HUDEP-2 (cell line): ENCODE results near the gene GSK3B.

ENCODE experiments used
- DNase-seq, 76 experiments: peaks; one replicate each; lab custom pipeline; 2025; ENCODE audit not compliant: unreplicated experiment in 76 of 76; lab: John Stamatoyannopoulos, UW

Gene GSK3B

GRCh38 chr3:119950666-119951325, 143.5 kb downstream of the GSK3B start:
- no peak for DNase-seq

- DNase-seq: peak in 46 of 76 experiments; percentile 0 to 77 (median 21)
Measured at GRCh38 chr3:119945291-119945690, 149.0 kb downstream of the GSK3B start.

GRCh38 chr3:119944091-119944490, 150.2 kb downstream of the GSK3B start:
- no peak for DNase-seq

- no peak for DNase-seq
Measured at GRCh38 chr3:119939077-119939476, 155.2 kb downstream of the GSK3B start.

GRCh38 chr3:119937229-119937628, 157.0 kb downstream of the GSK3B start:
- DNase-seq: peak in 19 of 76 experiments; percentile 0 to 39 (median 8)

- DNase-seq: no peak
Measured at GRCh38 chr3:119934249-119934648, 160.0 kb downstream of the GSK3B start.

- no peak for DNase-seq
Measured at GRCh38 chr3:119933207-119933606, 161.0 kb downstream of the GSK3B start.

- DNase-seq: no peak
Measured at GRCh38 chr3:119930286-119930685, 164.0 kb downstream of the GSK3B start.

GRCh38 chr3:119927190-119927589, 167.1 kb downstream of the GSK3B start:
- no peak for DNase-seq

GRCh38 chr3:119924111-119925094, 169.8 kb downstream of the GSK3B start:
- DNase-seq: no peak

- DNase-seq: no peak
Measured at GRCh38 chr3:119918992-119919933, 175.0 kb downstream of the GSK3B start.

- no peak for DNase-seq
Measured at GRCh38 chr3:119913021-119913420, 181.2 kb downstream of the GSK3B start.

- no peak for DNase-seq
Measured at GRCh38 chr3:119912220-119912619, 182.0 kb downstream of the GSK3B start.

- no peak for DNase-seq
Measured at GRCh38 chr3:119911748-119912147, 182.5 kb downstream of the GSK3B start.

- DNase-seq: no peak
Measured at GRCh38 chr3:119902061-119902460, 192.2 kb downstream of the GSK3B start.

- DNase-seq: no peak
Measured at GRCh38 chr3:119901148-119901547, 193.1 kb downstream of the GSK3B start.

- no peak for DNase-seq
Measured at GRCh38 chr3:119899192-119899511, 195.1 kb downstream of the GSK3B start.

- no peak for DNase-seq
Measured at GRCh38 chr3:119898478-119899191, 195.6 kb downstream of the GSK3B start.

GRCh38 chr3:119894195-119894594, 200.1 kb downstream of the GSK3B start:
- no peak for DNase-seq

GRCh38 chr3:119893769-119894168, 200.5 kb downstream of the GSK3B start:
- no peak for DNase-seq
